GM13977 (cell line): ENCODE measurements around the gene PDXK.

Source experiments
- DNase-seq: peaks from one replicate; pipeline ENCODE4 v3.0.0; 2012; ENCODE audit warnings: low spot score
- in situ Hi-C: fragments of 300-500 bp; cut with MboI; formaldehyde crosslinking; loops from one replicate; pipeline ENCODE4 v1.12.0; 2022; ENCODE audit warnings: low sequenced_read_pairs, low pct_unique_long_range_greater_than_20kb, mixed read lengths, inconsistent platforms; ENCODE audit not compliant: unreplicated experiment
- TF ChIP-seq, protein P1 (sequence below): IDR thresholded peaks from 2 replicates; pipeline ENCODE4 v1.5.1; 2012; ENCODE audit warnings: mild to moderate bottlenecking, control low read depth; ENCODE audit not compliant: insufficient read depth; ENCODE audit errors: extremely low read depth, missing control alignments

The PDXK gene

DNA sequence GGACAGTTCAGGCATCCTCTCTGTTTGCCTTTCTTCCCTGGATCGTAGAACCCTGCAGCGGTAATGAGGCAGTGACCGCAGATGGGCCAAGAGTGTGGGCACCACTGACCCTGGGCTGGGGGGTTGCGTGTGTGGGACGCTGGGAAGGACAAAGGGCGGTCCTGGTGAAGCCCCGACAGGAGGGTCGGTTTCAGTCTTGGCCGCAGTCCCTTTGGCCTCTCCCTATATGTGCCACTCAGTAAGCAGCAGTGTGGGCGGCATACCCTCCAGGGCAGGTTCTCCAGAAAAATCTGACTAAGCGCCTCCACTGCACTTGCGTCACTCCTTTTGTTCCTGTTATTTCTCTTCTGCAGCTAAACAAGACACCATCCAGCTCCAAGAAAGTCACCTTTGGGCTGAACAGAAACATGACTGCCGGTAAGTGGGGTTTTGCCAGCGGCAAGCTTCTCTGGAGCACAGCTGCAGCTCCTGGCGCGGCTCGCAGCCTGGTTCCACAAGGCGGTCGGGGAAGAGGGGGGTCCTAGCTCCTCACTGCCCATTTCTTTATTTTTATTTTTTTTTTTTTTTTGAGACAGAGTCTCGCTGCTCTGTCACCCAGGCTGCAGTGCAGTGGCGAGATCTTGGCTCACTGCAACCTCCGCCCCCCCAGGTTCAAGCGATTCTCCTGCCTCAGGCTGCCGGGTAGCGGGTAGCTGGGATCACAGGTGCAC, 27.7 kb upstream of the PDXK start:
- in situ Hi-C loops: no loop called here
- TF ChIP-seq, protein P1, sequence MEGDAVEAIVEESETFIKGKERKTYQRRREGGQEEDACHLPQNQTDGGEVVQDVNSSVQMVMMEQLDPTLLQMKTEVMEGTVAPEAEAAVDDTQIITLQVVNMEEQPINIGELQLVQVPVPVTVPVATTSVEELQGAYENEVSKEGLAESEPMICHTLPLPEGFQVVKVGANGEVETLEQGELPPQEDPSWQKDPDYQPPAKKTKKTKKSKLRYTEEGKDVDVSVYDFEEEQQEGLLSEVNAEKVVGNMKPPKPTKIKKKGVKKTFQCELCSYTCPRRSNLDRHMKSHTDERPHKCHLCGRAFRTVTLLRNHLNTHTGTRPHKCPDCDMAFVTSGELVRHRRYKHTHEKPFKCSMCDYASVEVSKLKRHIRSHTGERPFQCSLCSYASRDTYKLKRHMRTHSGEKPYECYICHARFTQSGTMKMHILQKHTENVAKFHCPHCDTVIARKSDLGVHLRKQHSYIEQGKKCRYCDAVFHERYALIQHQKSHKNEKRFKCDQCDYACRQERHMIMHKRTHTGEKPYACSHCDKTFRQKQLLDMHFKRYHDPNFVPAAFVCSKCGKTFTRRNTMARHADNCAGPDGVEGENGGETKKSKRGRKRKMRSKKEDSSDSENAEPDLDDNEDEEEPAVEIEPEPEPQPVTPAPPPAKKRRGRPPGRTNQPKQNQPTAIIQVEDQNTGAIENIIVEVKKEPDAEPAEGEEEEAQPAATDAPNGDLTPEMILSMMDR: no peak
- no peak for DNase-seq

DNA sequence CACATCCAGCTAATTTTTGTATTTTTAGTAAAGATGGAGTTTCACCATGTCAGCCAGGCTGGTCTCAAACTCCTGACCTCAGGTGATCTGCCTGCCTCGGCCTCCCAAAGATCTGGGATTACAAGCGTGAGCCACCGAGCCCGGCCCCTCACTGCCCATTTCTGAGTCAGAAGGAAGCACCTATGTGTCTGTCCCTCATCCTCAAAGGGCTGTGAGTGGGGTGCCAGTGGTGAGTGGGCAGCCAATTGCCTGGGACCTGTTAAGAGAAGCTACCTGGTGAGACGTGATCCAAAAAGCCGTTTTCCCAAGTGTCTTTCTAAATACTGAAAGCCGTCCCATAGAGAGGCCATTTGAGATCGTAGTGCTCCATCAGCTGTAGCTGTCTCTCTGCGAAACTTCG, 27.1 kb upstream of the PDXK start:
- TF ChIP-seq, protein P1: no peak
- in situ Hi-C loops: no loop called here
- DNase-seq: no peak

DNA sequence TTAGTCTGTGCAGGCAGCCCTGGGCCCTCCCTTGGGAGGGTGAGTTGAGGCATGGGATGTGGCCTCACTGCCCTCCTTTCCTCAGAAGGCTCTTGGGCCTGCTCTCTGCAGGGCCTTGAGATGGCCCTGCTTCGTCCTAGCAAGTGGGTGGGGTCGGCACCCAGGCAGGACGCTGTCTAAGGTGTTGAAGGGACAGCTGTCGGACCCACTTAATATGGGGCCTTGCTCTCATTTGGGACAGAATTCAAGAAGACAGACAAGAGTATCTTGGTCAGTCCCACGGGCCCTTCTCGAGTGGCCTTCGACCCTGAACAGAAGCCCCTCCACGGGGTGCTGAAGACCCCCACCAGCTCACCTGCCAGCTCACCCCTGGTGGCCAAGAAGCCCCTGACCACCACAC, 26.0 kb upstream of the PDXK start:
- no peak for DNase-seq
- in situ Hi-C loops: no loop called here
- TF ChIP-seq, protein P1: no peak

DNA sequence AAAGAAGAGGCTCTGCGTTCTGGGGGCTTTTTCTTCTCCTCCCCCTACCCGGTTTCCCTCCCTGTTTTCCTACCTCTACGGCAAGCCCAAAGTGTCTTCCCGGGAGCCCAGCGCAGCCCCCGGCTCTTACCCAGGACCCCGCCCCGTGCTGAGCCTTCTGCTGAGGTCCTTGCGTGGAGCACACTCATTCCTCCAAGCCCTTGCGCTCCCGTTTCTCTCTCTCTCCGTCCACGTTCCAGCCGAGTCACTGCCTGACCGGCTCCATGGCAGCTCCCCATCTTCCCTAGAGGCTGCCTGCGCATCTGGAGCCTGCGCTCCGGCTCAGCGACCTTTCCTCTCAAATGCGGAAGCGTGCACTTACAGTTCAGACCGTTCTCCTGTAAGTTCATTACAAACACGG, 24.9 kb upstream of the PDXK start:
- TF ChIP-seq, protein P1: no peak
- in situ Hi-C loops: no loop called here
- no peak for DNase-seq

DNA sequence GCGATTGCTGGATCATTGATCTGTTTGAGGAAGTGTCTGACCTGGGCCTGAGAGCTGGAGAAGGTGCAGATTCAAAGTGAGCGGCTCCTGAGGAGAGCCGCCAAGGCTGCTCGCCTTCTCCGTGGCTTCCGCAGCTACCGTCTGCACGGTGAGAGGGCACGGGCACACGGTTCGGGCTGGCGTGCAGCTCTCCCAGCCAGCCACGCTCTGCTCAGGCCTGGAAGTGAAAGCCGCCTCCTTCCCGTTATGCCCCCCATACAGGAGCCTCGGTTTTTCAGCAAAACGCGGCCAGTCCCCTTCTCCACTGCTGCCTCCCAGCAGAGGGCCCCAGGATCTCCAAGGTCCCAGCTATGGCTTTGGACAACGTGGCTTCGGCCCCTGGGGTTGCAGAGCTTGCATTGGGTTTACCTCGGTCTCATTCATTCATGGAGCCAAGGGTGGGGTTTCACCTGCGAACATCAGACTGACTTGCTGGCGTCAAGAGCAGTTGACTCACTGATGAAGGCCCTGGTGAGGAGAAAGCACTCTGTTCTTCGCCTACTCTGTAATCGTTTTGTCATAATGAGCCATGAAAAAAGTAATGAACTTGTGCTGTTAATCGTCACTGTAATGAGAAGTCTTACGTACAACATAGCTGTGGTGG, 24.4 kb upstream of the PDXK start:
- in situ Hi-C loops: no loop called here
- no peak for DNase-seq
- TF ChIP-seq, protein P1: no peak

DNA sequence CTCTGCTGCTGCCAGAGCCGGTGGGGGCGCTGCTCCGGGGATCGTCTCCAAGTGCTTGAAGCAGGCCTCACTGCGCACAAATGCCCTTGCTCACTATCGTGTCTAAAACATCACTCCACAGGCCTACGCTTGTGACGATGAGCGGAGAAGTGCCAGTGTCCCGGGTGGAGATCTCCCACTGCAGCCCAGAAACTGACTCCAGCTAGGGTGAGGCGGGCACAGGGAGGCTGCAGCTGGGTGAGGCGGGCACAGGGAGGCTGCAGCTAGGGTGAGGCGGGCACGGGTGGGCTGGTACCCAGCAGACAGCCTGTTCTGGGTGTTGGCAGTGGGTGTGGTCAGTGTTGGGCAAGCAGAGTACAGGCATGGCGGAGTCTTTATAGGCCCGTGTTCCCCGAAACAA, 22.7 kb upstream of the PDXK start:
- in situ Hi-C loops: no loop called here
- TF ChIP-seq, protein P1: no peak
- no peak for DNase-seq
